GM21360 (cell line): ENCODE measurements around the gene FYTTD1.

Source experiments
- ATAC-seq: cut with Tn5 transposase; IDR thresholded peaks from one replicate; pipeline ENCODE4 v1.9.1; 2021; ENCODE audit warnings: mild to moderate bottlenecking, moderate library complexity; ENCODE audit not compliant: unreplicated experiment

The FYTTD1 gene

DNA sequence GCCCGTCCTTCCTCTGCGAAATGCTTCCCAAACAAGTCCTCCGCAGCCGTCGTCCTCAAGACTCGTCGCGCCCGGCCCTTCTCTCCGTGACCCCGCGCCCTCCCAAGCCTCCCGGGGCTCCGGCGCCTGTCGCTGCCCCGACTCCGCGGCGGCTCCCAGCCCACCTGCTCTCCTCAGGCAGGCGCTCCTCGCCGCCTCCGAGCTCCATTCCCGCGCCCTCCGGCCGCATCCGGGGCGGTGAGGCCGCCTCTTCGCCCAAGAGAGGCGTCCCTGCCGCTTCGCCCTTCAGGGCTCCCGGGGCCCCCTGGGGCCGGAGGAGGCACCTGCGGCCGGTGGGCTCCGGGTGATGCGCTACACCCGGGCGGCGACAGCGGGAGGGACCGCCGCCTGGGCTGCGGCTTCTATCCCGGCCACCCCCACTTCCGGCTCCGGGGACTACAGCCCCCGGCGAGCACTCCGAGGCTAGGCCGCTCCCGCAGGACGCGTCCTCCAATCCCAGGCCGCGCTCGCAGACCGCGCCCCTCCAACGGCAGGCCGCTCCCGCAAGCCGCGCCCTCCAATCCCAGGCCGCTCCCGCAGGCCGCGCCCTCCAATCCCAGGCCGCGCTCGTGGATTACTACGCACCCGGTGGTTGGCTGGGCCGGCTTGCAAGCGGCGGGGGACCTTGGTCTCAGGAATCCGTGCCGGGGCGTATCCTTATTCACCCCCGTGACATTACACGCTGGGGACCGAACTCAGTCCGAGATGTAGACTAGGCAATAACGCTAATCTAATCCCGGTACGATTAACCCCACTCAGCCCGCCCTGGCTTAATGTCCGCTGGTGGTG is 13.0 kb upstream of the FYTTD1 start, which contains the start of gene RUBCN:
Gene RUBCN (minus strand): TSS at position 414 of the 828 bp plus-strand sequence. CDS start 185 bp downstream, at position 229.
- peak; percentile 77 for ATAC-seq

- no peak for ATAC-seq
Measured at GRCh38 chr3:197737319-197737649, 12.4 kb upstream of the FYTTD1 start.

DNA sequence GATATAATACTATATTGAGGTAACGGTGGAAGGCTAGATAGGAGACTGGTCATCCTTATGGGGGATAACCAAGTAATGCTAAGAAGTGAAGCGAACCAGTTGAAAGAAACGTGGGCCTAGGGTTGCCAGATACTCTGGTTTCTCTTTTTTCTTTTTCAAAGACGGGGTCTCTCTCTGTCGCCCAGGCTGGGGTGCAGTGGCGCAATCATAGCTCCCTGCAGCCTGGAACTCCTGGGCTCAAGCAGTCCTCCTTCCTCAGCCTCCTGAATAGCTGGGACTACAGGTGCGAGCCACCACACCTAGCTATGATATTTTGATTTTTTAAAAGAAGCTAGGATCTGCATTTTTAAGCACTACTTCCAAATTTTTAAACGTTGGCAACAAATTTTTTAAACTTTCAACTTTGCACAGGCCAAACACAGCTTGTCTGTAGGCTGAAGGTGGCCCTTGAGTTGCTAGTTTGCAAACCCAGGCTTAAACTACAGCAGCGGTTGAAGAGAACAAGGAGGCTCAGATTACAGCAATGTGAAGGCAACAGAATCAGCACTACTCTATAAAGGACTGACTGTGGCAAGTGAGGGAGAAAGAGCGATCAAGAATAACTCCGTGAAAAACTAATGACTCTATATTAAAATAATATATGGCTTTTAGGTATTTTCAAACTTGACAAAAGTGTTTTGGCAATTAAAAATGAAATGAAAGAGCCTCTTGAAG is 11.8 kb upstream of the FYTTD1 start:
- no peak for ATAC-seq

DNA sequence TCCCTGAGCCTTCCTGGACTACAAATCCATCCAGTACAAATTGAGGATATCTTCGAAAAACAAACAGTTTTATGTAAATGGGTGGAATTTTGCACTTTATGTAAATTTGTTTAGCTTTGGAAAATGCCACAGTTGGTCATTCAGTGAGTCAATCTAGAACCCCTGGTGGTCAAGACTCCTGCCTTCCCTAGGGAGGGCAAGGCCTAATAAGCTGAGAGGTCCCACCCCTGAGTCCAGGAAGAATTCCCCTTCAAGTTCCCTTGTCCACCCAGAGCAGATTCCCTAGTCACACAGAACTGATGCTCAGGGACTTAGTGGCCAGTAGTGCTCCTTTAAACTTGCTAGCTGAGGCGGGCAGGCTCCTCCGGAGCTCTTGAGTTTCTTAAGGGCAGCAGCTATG is 6.9 kb upstream of the FYTTD1 start:
- no peak for ATAC-seq

- no peak for ATAC-seq
Measured at GRCh38 chr3:197746209-197746608, 3.5 kb upstream of the FYTTD1 start.

DNA sequence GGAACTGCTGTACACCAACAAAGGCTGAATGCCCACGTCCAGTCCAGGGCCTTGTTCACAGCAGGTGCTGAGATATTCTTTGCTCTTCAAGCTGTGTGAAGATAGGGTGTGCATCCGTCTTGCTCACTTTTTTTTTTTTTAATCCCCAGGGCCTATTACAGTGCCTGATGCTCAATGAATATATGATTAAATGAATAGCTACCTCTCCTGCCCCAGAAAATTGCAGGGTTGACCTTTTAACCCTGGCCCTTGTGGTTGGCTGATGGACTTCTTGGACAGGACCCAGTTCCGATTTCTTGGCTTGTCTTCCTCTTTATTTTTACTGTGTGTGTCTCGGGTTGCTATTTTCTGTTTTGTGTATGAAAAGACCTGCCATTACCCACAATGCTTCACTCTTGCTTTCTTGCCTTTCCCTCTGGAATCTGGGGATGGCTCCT is 2.9 kb upstream of the FYTTD1 start:
- no peak for ATAC-seq

GRCh38 chr3:197748597-197749314 is 927 bp upstream of the FYTTD1 start:
- no peak for ATAC-seq

DNA sequence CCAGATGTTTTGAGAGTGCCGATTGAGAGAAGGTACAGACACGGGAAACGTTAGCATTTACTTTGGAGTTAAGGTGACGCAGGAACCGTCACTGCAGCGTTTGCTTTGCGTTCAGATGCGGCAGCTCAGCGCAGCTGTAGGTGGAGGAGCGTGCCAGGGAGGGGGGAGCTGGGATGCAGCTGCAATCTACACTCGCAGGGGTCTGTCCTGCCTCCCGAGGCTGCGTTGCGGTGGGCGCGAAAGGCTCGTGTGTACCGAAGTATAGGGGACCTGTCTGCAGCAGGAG is 425 bp upstream of the FYTTD1 start:
- ATAC-seq: peak; percentile 30

DNA sequence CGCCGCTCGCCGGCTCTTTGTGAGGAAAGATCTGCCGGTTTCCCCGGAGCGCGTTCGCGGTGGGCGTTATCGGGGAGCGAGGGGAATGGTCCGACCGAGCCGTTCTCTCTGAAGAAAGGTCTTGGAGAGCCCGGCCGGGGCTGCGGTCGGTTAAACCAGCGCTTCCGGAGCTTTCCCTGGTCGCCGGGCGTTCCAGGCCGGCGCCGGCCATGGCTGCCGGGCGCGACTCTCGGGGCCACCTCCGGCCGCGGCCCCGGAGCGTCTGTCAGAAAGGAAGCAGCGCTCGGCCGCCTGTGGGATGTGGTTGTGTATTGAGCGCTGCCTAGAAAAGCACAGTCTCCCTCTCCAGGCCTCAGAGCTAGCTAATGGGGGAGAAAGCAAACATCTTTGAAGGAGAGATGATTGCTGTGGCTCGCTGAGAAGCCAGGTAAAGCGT is 731 bp downstream of the FYTTD1 start:
- peak; percentile 23 for ATAC-seq

DNA sequence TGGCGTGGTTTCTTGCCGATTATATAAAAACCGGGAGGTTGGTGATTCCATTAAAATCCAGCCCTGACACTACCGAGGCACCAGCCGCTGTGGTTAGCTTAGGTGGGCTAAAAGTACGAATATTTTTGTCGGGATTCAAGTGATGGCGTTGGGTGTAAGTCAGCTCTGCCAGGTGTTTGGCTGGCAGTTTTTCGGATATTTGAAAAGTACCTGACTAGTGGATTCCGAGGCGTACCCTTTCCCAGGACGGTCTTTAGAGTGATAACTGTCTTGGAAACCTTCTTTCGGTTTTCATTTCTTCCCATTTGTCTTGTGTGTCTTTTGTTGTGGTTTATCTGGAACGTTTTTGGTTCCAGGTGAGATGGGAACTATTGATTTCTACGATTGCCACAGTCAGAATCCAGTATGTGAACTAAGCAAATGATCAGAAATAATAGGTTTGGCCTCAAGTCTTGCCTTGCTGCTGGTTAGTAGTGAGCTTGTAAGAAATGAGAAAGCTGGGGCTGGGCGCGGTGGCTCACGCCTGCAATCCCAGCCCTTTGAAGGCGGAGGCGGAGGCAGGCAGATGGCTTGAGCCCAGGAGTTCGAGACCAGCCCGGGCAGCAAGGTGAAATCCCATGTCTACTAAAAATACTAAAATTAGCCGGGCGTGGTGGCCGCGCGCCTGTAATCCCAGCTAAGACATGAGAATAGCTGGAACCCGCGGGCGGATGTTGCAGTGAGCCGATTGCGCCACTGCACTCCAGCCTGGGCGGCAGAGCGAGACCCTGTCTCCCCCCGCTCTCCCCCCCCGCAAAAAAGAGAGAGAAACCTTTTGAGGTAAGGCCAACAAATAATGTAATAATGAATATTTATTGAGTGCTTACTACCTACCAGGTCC is 1.4 kb downstream of the FYTTD1 start:
- no peak for ATAC-seq

DNA sequence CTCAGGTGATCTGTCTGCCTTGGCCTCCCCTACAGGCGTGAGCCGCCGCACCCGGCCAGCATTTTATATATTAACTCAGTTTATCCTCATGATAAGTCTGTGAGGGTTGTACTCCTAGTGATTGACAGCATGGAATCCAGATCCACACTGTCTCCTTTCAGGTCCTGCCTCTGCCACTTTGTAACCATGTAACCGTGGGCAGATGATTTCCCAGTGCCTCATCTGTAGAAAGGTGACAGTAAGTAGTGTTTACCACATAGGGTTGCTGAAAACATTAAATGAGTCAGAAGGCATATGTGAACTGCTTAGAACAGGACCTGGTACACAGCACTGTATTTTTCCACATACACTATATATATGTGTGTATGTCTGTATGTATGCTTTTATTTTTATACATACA is 2.4 kb downstream of the FYTTD1 start:
- ATAC-seq: no peak

GRCh38 chr3:197753263-197753662 is 3.6 kb downstream of the FYTTD1 start:
- no peak for ATAC-seq

DNA sequence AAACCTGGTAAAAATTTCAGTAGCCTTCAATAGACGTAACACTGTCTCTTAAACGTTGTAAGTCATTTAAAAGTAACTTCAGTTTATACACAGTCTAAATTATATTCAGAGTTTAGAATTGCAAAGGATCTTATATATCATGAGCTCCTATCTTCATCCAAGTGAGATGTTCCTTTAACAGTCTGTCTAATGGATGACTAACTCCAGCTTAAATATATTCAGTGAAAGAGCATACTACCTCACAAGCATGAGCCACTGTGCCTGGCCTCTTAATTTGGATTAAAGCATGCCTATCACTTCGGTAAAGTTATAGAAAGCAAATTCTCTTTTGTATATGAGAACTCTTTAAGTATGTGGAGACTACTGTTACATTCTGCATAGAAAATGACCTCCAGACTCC is 7.0 kb downstream of the FYTTD1 start:
- ATAC-seq: no peak

GRCh38 chr3:197758512-197758911 is 8.8 kb downstream of the FYTTD1 start:
- ATAC-seq: no peak

GRCh38 chr3:197761784-197762183 is 12.1 kb downstream of the FYTTD1 start:
- ATAC-seq: no peak

DNA sequence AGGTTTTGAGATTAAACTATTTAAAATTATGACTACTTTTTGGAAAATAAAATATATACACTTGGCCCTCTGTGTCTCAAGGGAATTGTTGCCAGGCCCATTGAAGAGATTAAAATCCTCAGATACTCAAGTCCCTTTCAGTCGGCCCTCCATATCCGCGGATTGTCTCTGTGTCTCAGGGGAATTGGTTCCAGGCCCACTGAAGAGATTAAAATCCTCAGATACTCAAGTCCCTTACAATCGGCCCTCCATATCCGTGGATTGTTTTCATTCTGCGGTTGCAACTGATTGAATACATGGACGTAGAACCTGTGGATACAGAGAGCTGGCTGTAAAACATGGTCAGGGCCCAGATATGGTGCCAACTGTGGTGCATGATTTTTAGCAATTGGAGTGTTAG is 25.6 kb downstream of the FYTTD1 start:
- no peak for ATAC-seq

- ATAC-seq: no peak
Measured at GRCh38 chr3:197782230-197782629, 32.5 kb downstream of the FYTTD1 start.

DNA sequence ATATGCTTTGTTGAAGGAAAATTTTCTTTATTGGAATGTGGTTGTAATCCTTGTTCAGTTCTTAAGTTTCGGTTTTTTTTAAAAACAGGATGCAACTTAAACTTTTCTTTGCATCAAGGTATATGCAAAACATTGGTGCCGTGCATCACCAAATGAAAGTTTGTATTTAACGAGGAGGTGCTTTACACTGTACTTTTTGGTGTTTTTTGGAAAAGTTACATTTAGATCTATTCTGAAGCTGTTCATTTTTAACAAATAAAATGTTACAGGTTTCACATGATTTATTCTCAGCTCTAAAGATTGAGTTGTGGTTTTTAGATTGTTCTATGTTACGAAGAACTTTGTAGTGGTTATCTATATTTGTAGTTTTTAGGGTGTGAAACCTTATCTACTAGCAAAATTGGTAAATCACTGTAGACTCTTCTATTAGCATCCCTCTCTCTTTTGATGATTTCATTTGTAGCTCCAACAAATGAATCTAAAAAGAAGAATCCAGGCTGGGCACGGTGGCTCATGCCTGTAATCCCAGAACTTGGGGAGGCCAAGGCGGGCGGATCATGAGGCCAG is 34.4 kb downstream of the FYTTD1 start:
- ATAC-seq: no peak

- ATAC-seq: no peak
Measured at GRCh38 chr3:197787412-197787811, 37.7 kb downstream of the FYTTD1 start.

GRCh38 chr3:197789309-197789708 is 39.6 kb downstream of the FYTTD1 start:
- ATAC-seq: no peak

DNA sequence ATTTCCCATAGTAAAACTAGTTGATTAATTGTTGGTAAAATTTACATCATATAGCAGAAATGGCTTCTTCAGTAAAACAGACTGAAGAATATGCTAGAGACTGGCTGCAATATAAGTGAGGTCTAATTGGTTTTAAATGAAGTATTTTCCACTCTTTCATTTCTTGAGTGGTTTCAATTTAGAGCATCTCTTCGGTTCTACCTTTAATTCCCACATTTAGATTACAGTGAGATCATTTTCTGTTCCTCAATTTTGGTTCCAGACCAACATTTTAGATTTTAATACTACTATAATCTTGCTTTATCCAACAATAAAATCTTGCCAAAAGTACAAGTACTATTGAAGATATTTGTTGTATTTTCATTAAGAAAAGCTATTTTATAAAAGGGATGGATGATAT is 40.4 kb downstream of the FYTTD1 start:
- ATAC-seq: no peak
